Activated T-helper 2 cell treated with anti-CD3 and anti-CD28 coated beads, Interferon-gamma antibody, Interleukin-2, Interleukin-4, amounts not matched to agents 10 μg/mL and 5 μg/mL and 100 μg/mL, durations not matched to agents 14 hours and 24 hours and 36 hours (primary cell): ENCODE data around the gene ZNF827. TPM values are rescaled to one million over a fixed set of nuclear protein-coding genes. Genes with fewer than 3 reads are reported as not detected.

ENCODE experiments used
- DNase-seq: peaks from one replicate; pipeline ENCODE4 v3.0.0; 2021; ENCODE audit warnings: low spot score
- H3K27ac Mint-ChIP-seq: one replicate; pipeline ENCODE4 v1.8.0; 2021; ENCODE audit warnings: mixed read lengths
- H3K27me3 Mint-ChIP-seq: one replicate; pipeline ENCODE4 v1.8.0; 2021; ENCODE audit warnings: low read depth, mixed read lengths
- H3K36me3 Mint-ChIP-seq: one replicate; pipeline ENCODE4 v1.8.0; 2021; ENCODE audit warnings: low read depth, mixed read lengths
- H3K4me1 Mint-ChIP-seq: one replicate; pipeline ENCODE4 v1.8.0; 2021; ENCODE audit warnings: low read depth, mixed read lengths
- H3K4me3 Mint-ChIP-seq: one replicate; pipeline ENCODE4 v1.8.0; 2021; ENCODE audit warnings: low read depth, mild to moderate bottlenecking, moderate library complexity, mixed read lengths
- H3K9me3 Mint-ChIP-seq: one replicate; pipeline ENCODE4 v1.8.0; 2021; ENCODE audit warnings: mixed read lengths
- intact Hi-C: fragments of 100-400 bp; cut with micrococcal nuclease; formaldehyde crosslinking; loops from one replicate; pipeline ENCODE4 v1.15.1; 2023
- total RNA-seq: library from RNA; stranded (reverse); gene quantifications from 2 replicates; pipeline ENCODE4 v1.2.3, GENCODE V29; 2022

ZNF827 gene, protein sequence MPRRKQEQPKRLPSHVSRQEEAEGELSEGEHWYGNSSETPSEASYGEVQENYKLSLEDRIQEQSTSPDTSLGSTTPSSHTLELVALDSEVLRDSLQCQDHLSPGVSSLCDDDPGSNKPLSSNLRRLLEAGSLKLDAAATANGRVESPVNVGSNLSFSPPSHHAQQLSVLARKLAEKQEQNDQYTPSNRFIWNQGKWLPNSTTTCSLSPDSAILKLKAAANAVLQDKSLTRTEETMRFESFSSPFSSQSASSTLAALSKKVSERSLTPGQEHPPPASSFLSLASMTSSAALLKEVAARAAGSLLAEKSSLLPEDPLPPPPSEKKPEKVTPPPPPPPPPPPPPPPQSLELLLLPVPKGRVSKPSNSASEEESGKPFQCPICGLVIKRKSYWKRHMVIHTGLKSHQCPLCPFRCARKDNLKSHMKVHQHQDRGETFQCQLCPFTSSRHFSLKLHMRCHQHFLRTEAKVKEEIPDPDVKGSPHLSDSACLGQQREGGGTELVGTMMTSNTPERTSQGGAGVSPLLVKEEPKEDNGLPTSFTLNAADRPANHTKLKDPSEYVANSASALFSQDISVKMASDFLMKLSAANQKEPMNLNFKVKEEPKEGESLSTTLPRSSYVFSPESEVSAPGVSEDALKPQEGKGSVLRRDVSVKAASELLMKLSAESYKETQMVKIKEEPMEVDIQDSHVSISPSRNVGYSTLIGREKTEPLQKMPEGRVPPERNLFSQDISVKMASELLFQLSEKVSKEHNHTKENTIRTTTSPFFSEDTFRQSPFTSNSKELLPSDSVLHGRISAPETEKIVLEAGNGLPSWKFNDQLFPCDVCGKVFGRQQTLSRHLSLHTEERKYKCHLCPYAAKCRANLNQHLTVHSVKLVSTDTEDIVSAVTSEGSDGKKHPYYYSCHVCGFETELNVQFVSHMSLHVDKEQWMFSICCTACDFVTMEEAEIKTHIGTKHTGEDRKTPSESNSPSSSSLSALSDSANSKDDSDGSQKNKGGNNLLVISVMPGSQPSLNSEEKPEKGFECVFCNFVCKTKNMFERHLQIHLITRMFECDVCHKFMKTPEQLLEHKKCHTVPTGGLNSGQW
- 37.7 and 41.3 TPM in 2 replicates for total RNA-seq

DNA sequence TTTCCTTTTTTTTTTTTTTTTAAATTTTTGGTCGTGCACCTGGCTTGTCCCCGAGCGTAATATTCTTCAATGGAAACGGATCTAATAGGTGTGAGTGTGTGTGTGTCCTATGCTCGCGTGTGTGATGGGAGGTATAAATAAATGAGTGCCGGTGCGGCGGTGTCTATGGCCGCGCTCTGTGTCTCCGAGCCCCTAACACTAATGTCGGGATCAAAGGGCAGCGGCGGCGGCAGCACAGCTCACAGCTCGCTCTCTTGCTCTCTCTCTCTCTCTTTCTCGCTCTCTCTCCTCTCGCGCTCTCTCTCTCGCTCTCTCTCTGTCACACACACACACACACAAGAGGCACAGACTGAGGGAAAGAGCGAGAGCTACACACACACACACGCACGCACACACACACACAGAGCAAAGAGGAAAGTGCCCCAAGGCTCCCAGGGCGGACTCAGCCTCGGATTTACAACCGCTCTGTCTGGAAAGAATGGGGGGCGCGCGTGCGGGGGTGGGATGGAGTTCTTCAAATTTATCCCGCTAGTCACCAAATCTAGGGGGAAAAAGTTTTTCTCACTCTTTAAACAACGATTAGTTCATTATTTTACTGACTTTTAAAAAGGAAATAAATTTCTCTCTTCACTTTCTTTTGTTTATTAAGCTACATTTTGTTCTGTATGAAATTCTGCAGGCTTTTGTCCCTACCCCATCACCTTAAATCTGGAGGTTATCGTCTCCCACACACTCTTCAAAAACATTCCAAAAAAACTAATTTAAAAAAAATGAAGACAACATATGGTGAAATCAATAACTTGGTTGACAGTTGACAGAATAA, at the start of gene ZNF827:
TSS of gene ZNF827 (minus strand) at position 206 of the 823 bp plus-strand sequence. CDS start 416 bp downstream, outside the sequence.
- Mint-ChIP-seq H3K27me3 (peaks cover under 1% of the 10 kb centered on the region), H3K9me3 (no peaks in the 10 kb centered on the region), H3K36me3 (peaks cover 12% of the 10 kb centered on the region), H3K27ac (peak within 1 kb of the TSS; percentile 96), H3K4me3 (peak within 1 kb of the TSS; percentile 90), H3K4me1 (peaks cover 39% of the 10 kb centered on the region)
- peak; percentile 65 for DNase-seq
- intact Hi-C loops = loop anchor here (1.0 to 10.0 kb wide), 10 partner anchors 42 to 844 kb away; partner anchors contain the start of genes ABCE1, ANAPC10, LSM6 and MMAA

DNA sequence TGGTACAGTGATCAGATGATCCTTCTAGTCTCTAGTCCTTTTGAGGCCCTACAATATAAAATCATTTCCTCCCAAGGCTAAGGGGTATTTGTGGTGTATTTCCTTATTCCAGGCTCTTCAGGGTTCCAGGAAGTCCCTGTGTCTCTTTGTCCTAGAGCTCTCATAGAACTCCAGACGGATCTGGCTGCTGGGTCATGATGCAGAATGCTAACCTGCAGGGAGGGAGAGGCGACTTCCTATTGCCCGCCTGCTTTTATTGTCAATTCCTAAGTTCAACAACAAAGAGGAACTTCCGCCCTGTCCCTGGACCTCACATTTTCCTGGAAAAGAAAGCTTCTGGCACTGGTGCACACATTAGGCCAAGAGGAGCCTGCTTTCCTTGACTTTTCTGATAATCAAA, 45.9 kb upstream of the ZNF827 start:
- intact Hi-C loops = no loop called here
- no peak for DNase-seq
- Mint-ChIP-seq H3K27ac (no peak overlapping the region), H3K36me3 (no peaks in the 10 kb centered on the region), H3K4me3 (no peak overlapping the region), H3K4me1 (no peaks in the 10 kb centered on the region), H3K9me3 (no peaks in the 10 kb centered on the region), H3K27me3 (peaks cover 22% of the 10 kb centered on the region)

DNA sequence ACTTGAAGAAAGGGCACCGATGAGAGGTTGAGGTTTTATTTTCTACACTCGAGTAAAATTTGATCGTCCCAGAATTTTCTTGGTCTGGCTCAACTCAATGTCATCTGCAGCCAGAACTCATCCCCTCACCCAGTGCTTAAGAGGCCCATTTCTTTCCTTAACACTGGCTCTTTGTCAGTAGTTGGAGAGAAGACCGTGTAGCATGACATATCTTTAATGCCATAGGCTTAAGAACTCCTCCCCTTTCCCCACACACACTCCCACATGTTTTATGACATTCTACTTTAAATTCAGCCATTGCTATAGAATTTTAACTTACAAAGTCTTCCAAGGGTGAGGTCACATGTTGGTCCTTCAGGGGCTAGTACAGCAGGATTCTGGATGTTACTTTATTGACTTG, 44.2 kb upstream of the ZNF827 start:
- intact Hi-C loops = no loop called here
- H3K27me3 Mint-ChIP-seq = peaks cover 21% of the 10 kb centered on the region
- H3K4me1 Mint-ChIP-seq = no peaks in the 10 kb centered on the region
- no peak for DNase-seq
- no peaks in the 10 kb centered on the region for H3K9me3 Mint-ChIP-seq
- H3K36me3 Mint-ChIP-seq = no peaks in the 10 kb centered on the region
- no peak overlapping the region for H3K27ac Mint-ChIP-seq
- H3K4me3 Mint-ChIP-seq = no peak overlapping the region

DNA sequence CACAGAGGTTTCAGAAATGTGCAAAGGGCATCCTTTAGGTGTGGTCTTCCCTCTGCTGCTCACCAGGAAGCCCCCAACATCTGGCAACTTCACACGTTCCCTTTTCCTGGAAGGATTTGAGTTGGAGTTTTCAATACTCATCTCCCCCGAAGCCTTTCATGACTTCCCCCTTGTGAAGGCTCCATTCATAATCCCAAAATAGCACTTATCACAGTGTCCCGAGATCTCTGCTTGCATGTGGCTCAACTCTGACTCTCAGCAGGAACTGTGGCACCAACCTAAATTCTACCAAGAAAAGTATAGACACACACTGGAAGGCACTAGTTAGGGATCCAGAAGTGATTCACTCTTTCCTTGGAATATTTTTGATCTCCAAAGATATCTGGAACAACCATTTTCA, 40.5 kb upstream of the ZNF827 start:
- intact Hi-C loops = no loop called here
- Mint-ChIP-seq H3K27me3 (peaks cover 16% of the 10 kb centered on the region), H3K4me1 (no peaks in the 10 kb centered on the region)

DNA sequence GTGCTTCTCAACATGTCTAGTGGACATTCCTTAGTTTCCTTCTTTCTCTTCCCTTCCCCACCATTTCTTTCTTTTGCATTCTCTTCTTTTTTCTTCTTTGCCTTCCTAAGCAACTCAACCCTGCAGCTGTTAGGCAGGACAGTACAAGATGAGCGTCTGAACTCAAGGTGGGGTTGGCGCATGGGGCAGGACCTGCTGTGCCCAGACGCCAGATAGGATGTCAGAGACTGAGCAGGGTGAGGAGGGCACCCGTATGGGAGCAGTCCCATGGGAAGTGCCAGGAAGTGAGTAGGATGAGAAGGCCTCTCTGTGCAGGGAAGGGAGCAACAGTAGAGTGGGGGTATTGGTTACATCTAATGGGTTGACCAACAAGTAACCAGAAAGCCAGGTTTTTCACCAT, 38.1 kb upstream of the ZNF827 start:
- H3K27me3 Mint-ChIP-seq = peaks cover 16% of the 10 kb centered on the region
- H3K36me3 Mint-ChIP-seq = no peaks in the 10 kb centered on the region
- no peaks in the 10 kb centered on the region for H3K4me1 Mint-ChIP-seq
- no peaks in the 10 kb centered on the region for H3K9me3 Mint-ChIP-seq
- intact Hi-C loops = no loop called here
- H3K27ac Mint-ChIP-seq = no peak overlapping the region
- no peak for DNase-seq
- H3K4me3 Mint-ChIP-seq = no peak overlapping the region

More for the DNA sequence above, 40.5 kb upstream of the ZNF827 start:
- no peaks in the 10 kb centered on the region for H3K36me3 Mint-ChIP-seq
- no peak for DNase-seq
- H3K9me3 Mint-ChIP-seq = no peaks in the 10 kb centered on the region
- no peak overlapping the region for H3K4me3 Mint-ChIP-seq
- H3K27ac Mint-ChIP-seq = no peak overlapping the region

DNA sequence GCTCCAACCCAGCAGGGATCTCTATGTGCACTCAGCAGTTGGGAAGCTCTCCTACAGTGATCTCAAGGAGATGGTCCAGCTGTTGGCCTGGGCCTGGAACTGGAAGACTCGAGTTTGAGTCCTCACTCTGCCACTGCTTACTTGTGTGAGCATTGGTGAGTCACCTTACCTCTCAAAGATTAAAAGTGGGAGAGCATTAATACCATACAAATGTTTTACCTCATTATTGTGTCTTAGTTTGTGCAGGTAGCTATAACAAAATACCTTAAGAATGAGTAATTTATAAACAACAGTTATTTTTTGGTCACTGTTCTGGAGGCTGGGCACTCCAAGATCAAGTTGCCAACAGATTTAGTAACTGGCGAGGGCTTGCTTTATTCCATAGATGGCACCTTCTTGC, 21.4 kb upstream of the ZNF827 start:
- Mint-ChIP-seq H3K9me3 (peaks cover 9% of the 10 kb centered on the region), H3K27me3 (peaks cover 13% of the 10 kb centered on the region), H3K4me3 (no peak overlapping the region), H3K36me3 (no peaks in the 10 kb centered on the region), H3K27ac (no peak overlapping the region), H3K4me1 (peaks cover 3% of the 10 kb centered on the region)
- intact Hi-C loops = no loop called here
- DNase-seq = no peak

DNA sequence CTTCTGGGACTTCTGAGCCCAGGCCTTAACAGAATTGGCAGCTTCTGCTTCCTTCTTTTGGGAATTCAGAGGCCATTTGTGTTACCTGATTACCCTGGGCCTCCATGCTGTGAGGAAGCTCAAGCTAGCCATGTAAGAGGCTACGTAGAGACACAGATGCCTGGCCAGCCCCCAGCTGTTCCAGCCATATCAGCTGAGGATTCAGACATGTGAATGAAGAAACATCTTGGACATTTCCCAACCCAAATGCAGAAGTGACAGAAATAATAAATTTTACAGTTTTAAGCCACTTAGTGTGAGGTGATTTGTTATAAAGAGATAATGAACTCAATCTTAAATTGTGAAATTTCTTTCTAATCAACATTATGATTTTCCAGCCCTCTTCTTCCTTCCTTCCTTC, 18.7 kb upstream of the ZNF827 start:
- intact Hi-C loops = no loop called here
- no peak for DNase-seq

DNA sequence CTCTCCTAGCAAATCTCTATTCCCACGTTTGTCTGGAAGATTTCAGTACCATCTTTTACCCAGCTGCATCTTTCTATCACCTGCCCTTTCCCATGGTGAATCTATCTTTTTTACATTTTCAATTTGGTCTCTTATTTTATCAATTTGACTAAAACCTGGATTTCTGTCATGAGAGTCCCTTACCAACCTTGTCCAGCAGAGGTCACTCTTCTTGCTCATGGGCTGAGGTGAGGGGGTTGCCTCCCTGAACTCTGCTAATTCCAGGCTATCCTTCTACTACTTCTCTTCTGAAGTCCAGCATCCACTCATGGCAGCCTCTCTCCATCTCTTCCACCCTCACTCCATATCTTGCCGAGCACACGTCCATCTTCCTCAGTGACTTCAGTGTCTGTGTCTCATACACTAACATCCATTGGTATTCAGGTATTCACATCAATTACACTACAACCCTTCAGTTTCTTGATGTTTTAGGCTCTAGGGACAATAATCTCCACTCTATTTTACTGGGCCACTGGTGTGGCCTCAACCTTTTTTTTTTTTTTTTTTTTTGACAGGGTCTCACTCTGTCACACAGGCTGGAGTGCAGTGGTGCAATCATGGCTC, 17.8 kb upstream of the ZNF827 start:
- peaks cover 3% of the 10 kb centered on the region for H3K4me1 Mint-ChIP-seq
- intact Hi-C loops = no loop called here
- H3K9me3 Mint-ChIP-seq = no peaks in the 10 kb centered on the region
- no peak overlapping the region for H3K27ac Mint-ChIP-seq
- no peak for DNase-seq
- no peaks in the 10 kb centered on the region for H3K36me3 Mint-ChIP-seq
- H3K4me3 Mint-ChIP-seq = no peak overlapping the region
- H3K27me3 Mint-ChIP-seq = peaks cover 16% of the 10 kb centered on the region

More for the DNA sequence above, 18.7 kb upstream of the ZNF827 start:
- H3K4me1 Mint-ChIP-seq = peaks cover 3% of the 10 kb centered on the region
- no peaks in the 10 kb centered on the region for H3K36me3 Mint-ChIP-seq
- H3K4me3 Mint-ChIP-seq = no peak overlapping the region
- no peaks in the 10 kb centered on the region for H3K9me3 Mint-ChIP-seq
- H3K27me3 Mint-ChIP-seq = peaks cover 13% of the 10 kb centered on the region
- H3K27ac Mint-ChIP-seq = no peak overlapping the region

DNA sequence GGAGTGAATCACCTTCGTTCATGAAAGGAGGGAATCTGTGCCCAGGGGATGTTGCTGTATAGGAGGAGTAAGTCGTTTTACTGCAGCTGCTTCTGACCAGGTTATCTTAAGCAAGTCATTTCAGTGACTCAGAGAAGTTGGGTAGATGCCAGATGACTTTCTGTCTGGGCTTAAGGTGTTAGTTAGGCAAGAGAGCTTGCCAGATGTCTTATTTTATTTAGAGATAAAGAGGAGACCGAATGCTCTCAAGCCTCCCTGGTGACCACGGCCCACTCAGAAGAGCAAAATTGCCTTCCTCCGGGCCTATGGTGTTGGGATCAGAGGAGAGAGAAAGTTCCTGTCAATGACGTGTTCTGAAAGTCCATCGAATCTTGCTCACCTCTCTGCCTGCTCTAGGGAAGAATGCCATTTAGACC, 16.3 kb upstream of the ZNF827 start:
- intact Hi-C loops = no loop called here

DNA sequence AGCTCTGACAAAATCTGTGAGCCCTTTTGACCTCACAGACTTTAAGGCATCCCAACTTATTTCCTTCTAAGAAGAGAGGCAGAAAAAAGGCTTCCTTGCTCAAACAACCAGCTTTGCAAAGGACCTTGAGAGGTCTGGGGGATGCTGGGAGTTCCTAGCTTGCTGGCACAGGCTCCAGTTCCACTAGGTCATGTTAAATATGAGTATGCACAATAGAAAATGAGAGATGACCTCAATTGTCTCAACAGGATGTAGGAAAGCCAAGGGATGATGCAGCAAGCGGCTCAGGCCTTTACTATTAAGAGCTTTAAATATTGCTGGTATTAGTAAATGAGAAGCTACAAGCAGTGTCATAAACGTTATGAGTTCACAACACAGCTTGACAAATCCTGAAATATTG, 13.3 kb upstream of the ZNF827 start:
- no peak overlapping the region for H3K27ac Mint-ChIP-seq

More for the DNA sequence above, 16.3 kb upstream of the ZNF827 start:
- no peak for DNase-seq
- Mint-ChIP-seq H3K4me1 (peaks cover 3% of the 10 kb centered on the region), H3K27me3 (peaks cover 21% of the 10 kb centered on the region), H3K4me3 (no peak overlapping the region), H3K9me3 (no peaks in the 10 kb centered on the region), H3K36me3 (no peaks in the 10 kb centered on the region), H3K27ac (no peak overlapping the region)

DNA sequence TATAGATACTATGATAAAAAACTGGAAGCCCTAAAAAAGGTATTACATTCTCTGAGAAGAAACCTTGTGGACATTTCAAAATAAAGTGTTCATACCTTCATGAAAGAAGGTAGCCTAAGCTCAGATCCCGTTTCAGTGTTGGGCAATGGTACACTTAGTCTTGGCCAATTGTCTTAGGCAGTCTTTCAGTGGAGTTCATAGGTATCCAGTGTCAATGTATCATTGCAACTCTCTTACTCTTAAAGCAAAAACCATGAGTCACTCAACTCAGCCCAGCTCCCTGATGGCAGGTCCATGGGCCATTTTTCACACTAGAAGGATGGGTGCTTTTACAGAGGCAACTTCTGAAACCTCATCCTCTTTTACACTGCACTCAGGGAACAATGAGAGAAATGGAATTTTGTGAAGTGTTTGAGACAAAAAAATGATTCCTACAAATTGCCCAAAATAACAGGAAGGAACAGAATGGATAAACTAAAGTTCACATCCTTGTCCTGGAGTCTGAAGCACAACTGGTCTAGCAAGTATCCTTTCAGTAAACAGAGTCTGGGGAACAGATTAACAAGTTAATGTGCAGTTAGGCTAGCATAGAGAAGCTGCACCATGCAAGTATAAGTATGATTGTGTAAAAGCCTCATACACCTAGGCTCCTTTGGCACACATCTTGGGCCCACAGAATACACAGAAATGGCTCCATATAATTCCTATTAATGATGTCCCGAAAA, 7.0 kb upstream of the ZNF827 start:
- H3K4me1 Mint-ChIP-seq = peaks cover 4% of the 10 kb centered on the region
- no peak for DNase-seq
- H3K4me3 Mint-ChIP-seq = no peak overlapping the region
- H3K9me3 Mint-ChIP-seq = no peaks in the 10 kb centered on the region
- peaks cover 28% of the 10 kb centered on the region for H3K27me3 Mint-ChIP-seq
- H3K27ac Mint-ChIP-seq = no peak overlapping the region
- intact Hi-C loops = no loop called here
- no peaks in the 10 kb centered on the region for H3K36me3 Mint-ChIP-seq

More for the DNA sequence above, 13.3 kb upstream of the ZNF827 start:
- Mint-ChIP-seq H3K4me1 (peaks cover 3% of the 10 kb centered on the region), H3K4me3 (no peak overlapping the region), H3K36me3 (no peaks in the 10 kb centered on the region), H3K27me3 (peaks cover 31% of the 10 kb centered on the region), H3K9me3 (no peaks in the 10 kb centered on the region)
- intact Hi-C loops = no loop called here
- DNase-seq = no peak
